NCI-H748 (cell line): ENCODE results near the gene SBDS.
A peak's percentile ranks its signal among the peaks of the same experiment; 100 is the strongest.
"Not testable (repeated sequence)": the region's sequence is repeated elsewhere in the genome, so short reads cannot be mapped to it uniquely, and the experiment has no call there.

Experiments
- DNase-seq: peaks from one replicate; lab custom pipeline; 2025; ENCODE audit not compliant: unreplicated experiment; lab: John Stamatoyannopoulos, UW

Gene SBDS

DNA sequence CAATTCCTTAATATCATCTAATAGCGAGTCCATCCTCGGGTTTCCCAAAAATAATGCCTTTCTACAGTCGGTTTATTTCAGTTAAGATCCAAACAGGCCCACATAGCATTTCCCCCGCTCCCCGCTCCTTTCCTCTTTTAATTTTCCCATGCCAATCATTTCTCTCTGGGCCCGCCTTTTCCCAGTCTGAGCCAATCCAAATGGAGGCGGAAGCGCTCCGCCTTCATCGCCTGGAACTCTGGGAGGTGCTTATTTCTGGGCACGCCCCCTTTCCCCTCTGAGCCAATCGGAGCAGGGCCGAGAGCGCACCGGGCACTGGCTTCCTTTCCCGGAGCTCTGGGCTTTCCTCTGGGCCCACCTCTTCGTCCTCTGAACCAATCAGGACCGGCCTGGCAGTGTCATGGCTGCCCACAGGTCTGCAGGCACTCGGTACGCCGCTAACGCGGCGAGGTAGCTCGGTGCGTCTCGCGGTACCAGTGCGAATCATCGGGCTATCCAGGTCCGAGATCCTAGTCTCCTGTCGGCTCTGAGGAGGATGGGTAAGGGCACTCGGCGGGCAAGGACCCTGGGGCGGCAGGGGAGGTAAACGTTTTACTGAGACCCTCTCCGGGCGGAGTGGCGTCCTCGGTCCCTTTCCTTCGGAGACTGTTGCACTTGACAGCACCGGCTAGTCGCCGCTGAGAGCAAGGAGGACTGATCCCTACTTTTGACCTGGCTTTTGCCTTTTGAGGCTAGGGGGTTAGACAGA, 1.2 kb upstream of the SBDS start, which contains the start of gene TYW1:
TYW1 (plus strand) TSS at position 390 of the 748 bp plus-strand sequence; CDS start at position 536, 146 bp downstream.
- peak; percentile 98 for DNase-seq

DNA sequence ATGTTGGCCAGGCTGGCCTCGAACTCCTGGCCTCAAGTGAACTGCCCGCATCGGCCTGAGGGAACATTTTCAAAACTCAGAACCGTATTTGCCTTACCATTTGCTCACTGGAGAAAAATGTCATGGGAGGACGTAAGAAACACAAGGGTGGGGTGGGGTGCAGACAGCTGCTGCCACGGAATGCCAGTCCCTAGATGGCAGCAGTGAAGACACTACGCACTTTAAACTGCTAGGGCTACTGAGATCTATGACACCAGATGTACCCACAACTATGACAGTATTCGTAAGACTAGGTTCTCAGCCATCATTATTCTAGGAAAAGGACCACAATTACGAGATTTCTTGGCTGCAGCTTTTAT, 716 bp downstream of the SBDS start:
- peak; percentile 53 for DNase-seq

- DNase-seq, result not testable (repeated sequence)
Measured at GRCh38 chr7:66994051-66994450, 1.3 kb downstream of the SBDS start.

DNA sequence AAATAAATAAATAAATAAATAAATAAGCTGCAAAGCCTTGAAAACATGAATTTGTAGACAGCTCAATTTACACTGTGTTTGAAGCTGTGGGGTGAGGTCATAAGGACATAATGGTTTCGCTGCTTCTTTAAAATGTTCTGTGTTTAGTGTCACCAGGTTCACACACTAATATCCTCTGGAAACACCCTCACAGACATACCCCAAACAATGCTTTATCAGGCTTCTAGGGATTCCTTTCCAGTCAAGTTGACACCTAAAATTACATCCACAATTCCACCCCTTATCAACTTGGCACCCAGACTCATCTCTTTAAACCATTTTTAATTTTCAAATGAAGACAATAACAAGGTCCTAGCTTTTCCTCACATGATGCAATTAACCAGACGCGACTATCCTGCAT, 5.8 kb downstream of the SBDS start:
- DNase-seq, result not testable (repeated sequence)

DNA sequence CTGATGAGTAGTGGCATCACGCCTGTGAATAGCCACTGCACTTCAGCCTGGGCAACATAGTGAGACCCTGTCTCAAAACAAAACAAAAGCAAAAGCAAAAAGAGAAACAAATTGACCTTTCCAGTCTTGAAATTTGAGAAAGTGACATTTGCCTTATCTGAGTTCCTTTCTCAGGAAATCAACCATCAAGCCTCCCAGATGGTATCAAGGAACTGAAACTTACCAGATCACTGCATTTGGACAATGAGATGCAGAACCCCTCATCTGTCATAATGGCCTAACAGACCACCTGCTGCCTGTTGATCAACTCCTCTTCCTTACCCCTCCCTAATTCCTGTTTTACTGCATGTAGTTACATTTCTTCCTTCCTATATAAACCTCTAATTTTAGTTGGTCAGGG, 15.1 kb downstream of the SBDS start:
- DNase-seq, result not testable (repeated sequence)

- DNase-seq, result not testable (repeated sequence)
Measured at GRCh38 chr7:66979013-66979412, 16.4 kb downstream of the SBDS start.

DNA sequence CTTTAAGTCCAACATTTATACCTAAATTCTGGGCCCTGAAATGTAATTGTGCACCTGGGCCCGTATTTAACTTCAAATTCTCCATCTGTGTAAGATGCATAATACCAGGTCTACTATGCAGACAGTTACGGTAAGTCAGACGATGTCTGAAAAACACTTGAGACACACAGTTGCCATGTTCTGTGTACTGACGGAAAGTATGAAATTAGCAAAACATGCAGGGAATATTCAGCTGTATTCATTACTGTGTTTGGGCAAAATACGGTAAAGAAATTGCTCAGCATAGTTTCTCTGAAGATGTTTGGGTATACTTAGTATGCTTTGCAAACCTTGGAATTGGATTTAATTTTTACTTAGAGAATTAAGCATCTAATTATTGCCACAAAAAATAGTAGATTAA, 17.1 kb downstream of the SBDS start:
- DNase-seq, result not testable (repeated sequence)

- DNase-seq, result peak; percentile 6
Measured at GRCh38 chr7:66974986-66975590, 20.3 kb downstream of the SBDS start.

GRCh38 chr7:66970310-66970709, 25.1 kb downstream of the SBDS start:
- DNase-seq, result no peak

- DNase-seq, result not testable (repeated sequence)
Measured at GRCh38 chr7:66969001-66969400, 26.4 kb downstream of the SBDS start.

- DNase-seq, result no peak
Measured at GRCh38 chr7:66967029-66967428, 28.4 kb downstream of the SBDS start.

GRCh38 chr7:66964411-66964810, 31.0 kb downstream of the SBDS start:
- no peak for DNase-seq

DNA sequence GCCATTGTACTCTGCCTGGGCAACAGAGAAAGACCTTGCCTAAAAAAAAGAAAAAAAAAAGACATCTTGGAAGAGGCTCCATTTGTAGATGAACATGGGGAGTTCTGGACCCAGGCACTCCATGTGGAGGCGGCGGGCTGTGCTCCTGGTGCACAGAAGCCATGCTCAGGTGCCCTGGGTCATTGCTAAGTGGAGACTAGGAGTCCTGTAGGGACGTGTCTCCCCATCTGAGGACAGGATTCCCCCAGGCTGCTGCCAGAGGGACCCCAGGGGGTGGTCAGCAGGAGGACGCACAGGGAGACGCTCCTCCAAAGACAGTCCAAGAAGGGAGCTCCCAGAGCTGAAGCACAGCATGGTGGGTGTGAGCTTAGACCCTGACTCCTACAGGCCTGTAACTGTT, 34.3 kb downstream of the SBDS start:
- no peak for DNase-seq

DNA sequence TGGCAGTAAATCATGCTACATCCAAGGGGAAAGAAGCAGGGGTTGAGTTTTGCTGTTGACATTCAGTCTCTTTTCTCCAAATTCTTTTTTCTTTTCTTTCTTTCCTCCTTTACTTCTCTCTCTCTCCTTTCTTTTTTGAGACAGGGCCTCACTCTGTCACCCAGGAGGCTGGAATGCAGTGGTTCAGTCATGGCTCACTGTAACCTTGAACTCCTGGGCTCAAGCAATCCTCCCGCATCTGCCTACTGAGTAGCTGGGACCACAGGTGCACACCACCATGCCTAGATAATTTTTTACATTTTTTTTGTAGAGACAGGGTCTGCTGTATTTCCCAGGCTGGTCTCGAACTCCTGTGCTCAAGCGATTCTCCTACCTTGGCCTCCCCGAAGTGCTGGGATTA, 35.2 kb downstream of the SBDS start:
- DNase-seq, result no peak

DNA sequence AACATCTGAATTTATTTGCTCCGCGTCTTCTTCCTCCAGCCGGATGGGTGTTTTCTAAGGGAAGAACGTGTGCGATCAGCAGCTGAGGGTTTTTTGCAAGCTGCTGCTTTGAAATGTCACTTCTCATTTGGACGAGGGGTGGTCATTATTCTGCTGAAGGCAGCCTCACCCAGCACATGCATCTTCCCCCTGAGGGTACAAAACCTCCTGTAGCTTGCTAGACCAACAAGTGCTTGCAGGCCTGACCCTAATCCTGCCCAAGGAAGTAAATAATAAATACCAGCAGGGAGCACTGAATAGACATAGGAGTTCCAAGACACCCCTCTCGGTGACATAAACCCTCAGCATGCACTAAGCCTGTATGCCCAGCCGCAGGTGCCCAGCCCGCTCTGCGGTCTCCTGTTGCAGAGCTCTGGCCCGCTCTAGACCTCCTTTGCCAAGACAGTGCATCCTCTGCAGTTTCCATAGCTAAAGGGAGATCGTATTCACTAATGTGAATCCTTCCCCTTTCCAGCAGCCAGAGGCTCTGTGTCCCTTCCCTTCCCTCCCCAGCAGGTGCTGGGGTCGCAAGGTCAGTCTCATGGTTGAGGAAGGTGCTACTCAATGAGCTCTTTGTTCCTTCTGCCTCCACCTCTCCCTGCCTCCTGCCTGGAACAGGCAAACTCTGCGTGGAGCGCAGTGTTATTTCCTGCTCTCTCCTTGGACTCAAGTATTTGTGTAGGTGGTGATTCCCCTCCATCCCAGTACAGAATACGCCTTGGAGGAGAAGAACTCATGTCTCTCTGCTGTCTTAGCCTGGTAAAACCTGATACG, 36.6 kb downstream of the SBDS start:
- no peak for DNase-seq

- DNase-seq, result no peak
Measured at GRCh38 chr7:66957595-66958290, 37.6 kb downstream of the SBDS start.

- DNase-seq, result no peak
Measured at GRCh38 chr7:66953044-66953427, 42.4 kb downstream of the SBDS start.

GRCh38 chr7:66952343-66953043, 42.9 kb downstream of the SBDS start:
- DNase-seq, result no peak

GRCh38 chr7:66950763-66951162, 44.6 kb downstream of the SBDS start:
- DNase-seq, result no peak

- DNase-seq, result no peak
Measured at GRCh38 chr7:66950311-66950710, 45.1 kb downstream of the SBDS start.
